Left lung (tissue), 10 donors: ENCODE data around the gene LILRB3. TPM values are rescaled to one million over a fixed set of nuclear protein-coding genes. Genes with fewer than 3 reads are reported as not detected.

Experiments
- ATAC-seq: fragments of 200-7000 bp; cut with Tn5 transposase; one replicate; pipeline ENCODE4 v1.9.1; 2020; ENCODE audit warnings: moderate library complexity
- DNase-seq, 4 donors: peaks; one replicate each; pipeline ENCODE4 v3.0.0-alpha.2; 2013 to 2020
- H3K27ac ChIP-seq, 2 donors: fragments of 200-600 bp; sonication (generic) in 1 of 2; one replicate each; pipeline versions ENCODE4 v1.5.0 to v1.8.0; 2020 to 2021
- H3K27me3 ChIP-seq, 2 donors: fragments of 200-600 bp; sonication (generic) in 1 of 2; one replicate each; pipeline versions ENCODE4 v1.5.0 to v1.8.0; 2020 to 2021
- H3K36me3 ChIP-seq, 2 donors: fragments of 200-600 bp; sonication (generic) in 1 of 2; one replicate each; pipeline versions ENCODE4 v1.5.0 to v1.8.0; 2020 to 2021
- H3K4me1 ChIP-seq, 2 donors: fragments of 200-600 bp; one replicate each; pipeline ENCODE4 v1.8.0; 2021
- H3K4me3 ChIP-seq, 2 donors: fragments of 200-600 bp; sonication (generic) in 1 of 2; one replicate each; pipeline versions ENCODE4 v1.5.0 to v1.8.0; 2020 to 2021; ENCODE audit warnings: mild to moderate bottlenecking in 1 of 2
- H3K9me3 ChIP-seq, 2 donors: fragments of 200-600 bp; sonication (generic) in 1 of 2; one replicate each; pipeline versions ENCODE4 v1.5.0 to v1.8.0; 2020 to 2021
- intact Hi-C, 2 donors: fragments of 100-400 bp; cut with DNase I; formaldehyde crosslinking; loops; one replicate each; pipeline versions ENCODE4 v1.11.2 to v1.14.2; 2022
- polyA plus RNA-seq, 6 donors: library from polyadenylated mRNA; unstranded; fragments of 120-200 nt; gene quantifications; one replicate each; pipeline ENCODE4 v1.2.1, GENCODE V29; 2013; ENCODE audit not compliant: insufficient read length in 6 of 6
- total RNA-seq, 2 donors: library from RNA; stranded (reverse); fragmentation: NEBNext Ultra II Directional; extraction: Animal tissue kit (Norgen Biotek cat#: 25700); gene quantifications; one replicate each; pipeline ENCODE4 v1.2.1, GENCODE V29; 2021
- TF ChIP-seq, protein P1 (sequence below), 2 donors: fragments of 200-600 bp; sonication (generic) in 1 of 2; IDR thresholded peaks; one replicate each; pipeline versions ENCODE4 v1.5.0 to v1.8.0; 2021; ENCODE audit warnings: antibody characterized with exemption in 2 of 2
- donor health status: DM: no; HTN: yes; CAD: no.
- donor health status: DM: no; HTN: no; CAD: no.

LILRB3 gene
- total and polyA plus RNA-seq, 8 donors: 2.1 to 90.8 (median 2.6) TPM

DNA sequence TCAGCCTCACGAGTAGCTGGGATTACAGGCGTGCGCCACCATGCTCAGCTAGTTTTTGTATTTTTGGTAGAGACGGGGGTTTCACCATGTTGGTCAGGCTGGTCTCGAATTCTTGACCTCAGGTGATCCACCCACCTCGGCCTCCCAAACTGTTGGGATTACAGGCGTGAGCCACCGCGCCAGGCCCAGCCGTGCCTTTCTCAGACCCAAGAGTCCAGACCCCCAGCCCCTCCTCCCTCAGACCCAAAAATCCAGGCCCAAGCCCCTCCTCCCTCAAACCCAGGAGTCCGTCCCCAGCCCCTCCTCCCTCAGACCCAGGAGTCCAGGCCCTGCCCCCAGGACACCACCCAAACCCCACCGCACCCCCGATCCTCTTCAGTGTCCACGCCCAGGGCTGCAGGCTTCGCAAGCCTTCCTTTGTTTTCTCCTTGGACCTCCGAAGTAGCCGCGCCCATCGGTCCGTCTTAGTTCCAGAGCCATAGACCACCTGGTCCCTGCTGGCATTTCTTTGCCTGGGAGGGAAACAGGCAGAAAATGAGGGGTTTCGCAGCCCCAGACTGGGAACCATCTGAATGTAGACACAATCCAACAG, 53.6 kb downstream of the LILRB3 start:
- H3K4me1 ChIP-seq: peaks cover 7 to 31% of the 10 kb centered on the region in 2 donors
- TF ChIP-seq, protein P1, sequence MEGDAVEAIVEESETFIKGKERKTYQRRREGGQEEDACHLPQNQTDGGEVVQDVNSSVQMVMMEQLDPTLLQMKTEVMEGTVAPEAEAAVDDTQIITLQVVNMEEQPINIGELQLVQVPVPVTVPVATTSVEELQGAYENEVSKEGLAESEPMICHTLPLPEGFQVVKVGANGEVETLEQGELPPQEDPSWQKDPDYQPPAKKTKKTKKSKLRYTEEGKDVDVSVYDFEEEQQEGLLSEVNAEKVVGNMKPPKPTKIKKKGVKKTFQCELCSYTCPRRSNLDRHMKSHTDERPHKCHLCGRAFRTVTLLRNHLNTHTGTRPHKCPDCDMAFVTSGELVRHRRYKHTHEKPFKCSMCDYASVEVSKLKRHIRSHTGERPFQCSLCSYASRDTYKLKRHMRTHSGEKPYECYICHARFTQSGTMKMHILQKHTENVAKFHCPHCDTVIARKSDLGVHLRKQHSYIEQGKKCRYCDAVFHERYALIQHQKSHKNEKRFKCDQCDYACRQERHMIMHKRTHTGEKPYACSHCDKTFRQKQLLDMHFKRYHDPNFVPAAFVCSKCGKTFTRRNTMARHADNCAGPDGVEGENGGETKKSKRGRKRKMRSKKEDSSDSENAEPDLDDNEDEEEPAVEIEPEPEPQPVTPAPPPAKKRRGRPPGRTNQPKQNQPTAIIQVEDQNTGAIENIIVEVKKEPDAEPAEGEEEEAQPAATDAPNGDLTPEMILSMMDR (IDR thresholded peaks at IDR 0.05): no peak
- no peak for DNase-seq
- H3K9me3 ChIP-seq: no peaks in the 10 kb centered on the region
- no peaks in the 10 kb centered on the region for H3K36me3 ChIP-seq
- H3K27ac ChIP-seq: no peak overlapping the region
- intact Hi-C loops: no loop called here
- no peak for ATAC-seq
- no peak overlapping the region for H3K4me3 ChIP-seq
- peaks cover 0 to 7% of the 10 kb centered on the region in 2 donors for H3K27me3 ChIP-seq

GRCh38 chr19:54168174-54168917, 54.5 kb downstream of the LILRB3 start:
- TF ChIP-seq, protein P1 (IDR thresholded peaks at IDR 0.05): peak; percentile 90 to 98
- H3K4me3 ChIP-seq: no peak overlapping the region
- H3K36me3 ChIP-seq: no peaks in the 10 kb centered on the region
- H3K27ac ChIP-seq: no peak overlapping the region
- DNase-seq (peak; percentile 81 to 99 (median 92)), ATAC-seq (peak; percentile 79)
- no peaks in the 10 kb centered on the region for H3K9me3 ChIP-seq
- H3K4me1 ChIP-seq: peaks cover 9 to 32% of the 10 kb centered on the region in 2 donors
- intact Hi-C loops: no loop called here
- H3K27me3 ChIP-seq: peaks cover 0 to 9% of the 10 kb centered on the region in 2 donors

Other genes starting within 250 kb of the LILRB3 start
- 1 to 10 TPM in 1 of 2 donors, not detected in 1; 2.5 TPM for gene CACNG6, start 231.4 kb downstream of the LILRB3 start, total RNA-seq
- gene CACNG6, start 231.4 kb downstream of the LILRB3 start, polyA plus RNA-seq: 1 to 10 TPM in 1 of 6 donors, under 1 TPM in 5; 0.17 to 1.2 (median 0.41) TPM
- gene VSTM1, start 159.1 kb downstream of the LILRB3 start, total RNA-seq: 10 to 100 TPM in 1 of 2 donors, under 1 TPM in 1; 0.44 to 12.1 TPM
- gene VSTM1, start 159.1 kb downstream of the LILRB3 start, polyA plus RNA-seq: under 1 TPM in 4 of 6 donors, not detected in 2; 0.20 to 0.32 (median 0.29) TPM
- gene TARM1, start 141.6 kb downstream of the LILRB3 start, total RNA-seq: not detected
- under 1 TPM in 5 of 6 donors, not detected in 1; 0.24 to 0.46 (median 0.31) TPM for gene TARM1, start 141.6 kb downstream of the LILRB3 start, polyA plus RNA-seq
- 10 to 100 TPM; 13.2 to 57.1 TPM for gene OSCAR, start 122.2 kb downstream of the LILRB3 start, total RNA-seq
- gene OSCAR, start 122.2 kb downstream of the LILRB3 start, polyA plus RNA-seq: under 1 TPM; 0.43 to 0.70 (median 0.56) TPM
- 100 to 1,000 TPM in 1 of 2 donors, 10 to 100 TPM in 1; 81.9 to 126 TPM for gene NDUFA3, start 120.2 kb downstream of the LILRB3 start, total RNA-seq
- gene NDUFA3, start 120.2 kb downstream of the LILRB3 start, polyA plus RNA-seq: 100 to 1,000 TPM in 3 of 6 donors, 10 to 100 TPM in 3; 60.4 to 117 (median 96.6) TPM
- 10 to 100 TPM; 17.4 to 18.7 TPM for gene TFPT, start 107.3 kb downstream of the LILRB3 start, total RNA-seq
- gene TFPT, start 107.3 kb downstream of the LILRB3 start, polyA plus RNA-seq: 10 to 100 TPM; 14.3 to 19.9 (median 18.6) TPM
- gene PRPF31, start 107.3 kb downstream of the LILRB3 start, total RNA-seq: 10 to 100 TPM; 46.8 to 49.5 TPM
- 10 to 100 TPM; 56.7 to 65.3 (median 63.5) TPM for gene PRPF31, start 107.3 kb downstream of the LILRB3 start, polyA plus RNA-seq
- 10 to 100 TPM; 35.2 to 46.0 TPM for gene CNOT3, start 85.2 kb downstream of the LILRB3 start, total RNA-seq
- 10 to 100 TPM; 59.2 to 75.0 (median 64.0) TPM for gene CNOT3, start 85.2 kb downstream of the LILRB3 start, polyA plus RNA-seq
- 1 to 10 TPM; 5.4 to 6.5 TPM for gene LENG1, start 63.3 kb downstream of the LILRB3 start, total RNA-seq
- gene LENG1, start 63.3 kb downstream of the LILRB3 start, polyA plus RNA-seq: 10 to 100 TPM in 1 of 6 donors, 1 to 10 TPM in 5; 6.6 to 10.9 (median 8.2) TPM
- 10 to 100 TPM; 45.3 to 74.0 TPM for gene TMC4, start 49.8 kb downstream of the LILRB3 start, total RNA-seq
- gene TMC4, start 49.8 kb downstream of the LILRB3 start, polyA plus RNA-seq: 10 to 100 TPM; 29.1 to 39.7 (median 32.0) TPM
- gene MBOAT7, start 33.4 kb downstream of the LILRB3 start, total RNA-seq: 100 to 1,000 TPM in 1 of 2 donors, 10 to 100 TPM in 1; 98.5 to 102 TPM
- gene MBOAT7, start 33.4 kb downstream of the LILRB3 start, polyA plus RNA-seq: 10 to 100 TPM; 48.1 to 61.8 (median 51.7) TPM
- gene TSEN34, start 31.7 kb downstream of the LILRB3 start, total RNA-seq: 10 to 100 TPM; 32.2 to 34.4 TPM
- gene TSEN34, start 31.7 kb downstream of the LILRB3 start, polyA plus RNA-seq: 10 to 100 TPM; 39.7 to 60.6 (median 45.6) TPM
- 1,000 to 10,000 TPM; 1,023 to 1,099 TPM for gene RPS9, start 22.1 kb downstream of the LILRB3 start, total RNA-seq
- 1,000 to 10,000 TPM; 1,996 to 2,208 (median 2,085) TPM for gene RPS9, start 22.1 kb downstream of the LILRB3 start, polyA plus RNA-seq
- 10 to 100 TPM in 1 of 2 donors, 1 to 10 TPM in 1; 7.3 to 51.5 TPM for gene LILRA6, start 19.8 kb upstream of the LILRB3 start, total RNA-seq
- gene LILRA6, start 19.8 kb upstream of the LILRB3 start, polyA plus RNA-seq: under 1 TPM; 0.53 to 0.83 (median 0.64) TPM
- 10 to 100 TPM; 11.9 to 16.5 TPM for gene LILRB5, start 34.3 kb upstream of the LILRB3 start, total RNA-seq
- gene LILRB5, start 34.3 kb upstream of the LILRB3 start, polyA plus RNA-seq: 1 to 10 TPM; 3.3 to 4.9 (median 4.4) TPM
- gene LILRB2, start 58.1 kb upstream of the LILRB3 start, total RNA-seq: 10 to 100 TPM; 10.5 to 54.9 TPM
- gene LILRB2, start 58.1 kb upstream of the LILRB3 start, polyA plus RNA-seq: 1 to 10 TPM; 1.2 to 2.2 (median 1.7) TPM
- 10 to 100 TPM in 1 of 2 donors, 1 to 10 TPM in 1; 4.2 to 52.8 TPM for gene LILRA5, start 90.2 kb upstream of the LILRB3 start, total RNA-seq
- gene LILRA5, start 90.2 kb upstream of the LILRB3 start, polyA plus RNA-seq: 1 to 10 TPM in 1 of 6 donors, under 1 TPM in 4, not detected in 1; 0.44 to 1.2 (median 0.67) TPM
- 1 to 10 TPM; 1.8 to 2.3 TPM for gene LILRA4, start 116.2 kb upstream of the LILRB3 start, total RNA-seq
- gene LILRA4, start 116.2 kb upstream of the LILRB3 start, polyA plus RNA-seq: under 1 TPM in 2 of 6 donors, not detected in 4; 0.10 to 0.12 TPM
- gene LAIR1, start 141.9 kb upstream of the LILRB3 start, total RNA-seq: 100 to 1,000 TPM in 1 of 2 donors, 10 to 100 TPM in 1; 66.9 to 172 TPM
- gene LAIR1, start 141.9 kb upstream of the LILRB3 start, polyA plus RNA-seq: 10 to 100 TPM in 1 of 6 donors, 1 to 10 TPM in 5; 5.0 to 11.1 (median 6.4) TPM
- gene TTYH1, start 192.5 kb upstream of the LILRB3 start, total RNA-seq: not detected
- gene TTYH1, start 192.5 kb upstream of the LILRB3 start, polyA plus RNA-seq: 10 to 100 TPM in 1 of 6 donors, 1 to 10 TPM in 5; 2.3 to 13.4 (median 4.7) TPM
- 100 to 1,000 TPM; 138 to 144 TPM for gene LENG8, start 226.2 kb upstream of the LILRB3 start, total RNA-seq
- 100 to 1,000 TPM; 121 to 213 (median 166) TPM for gene LENG8, start 226.2 kb upstream of the LILRB3 start, polyA plus RNA-seq
- gene LENG9, start 240.8 kb upstream of the LILRB3 start, total RNA-seq: 1 to 10 TPM; 5.4 to 8.8 TPM
- gene LENG9, start 240.8 kb upstream of the LILRB3 start, polyA plus RNA-seq: 1 to 10 TPM; 3.2 to 5.3 (median 4.5) TPM